ENCODE results near the gene KRT13.

Gene KRT13

DNA sequence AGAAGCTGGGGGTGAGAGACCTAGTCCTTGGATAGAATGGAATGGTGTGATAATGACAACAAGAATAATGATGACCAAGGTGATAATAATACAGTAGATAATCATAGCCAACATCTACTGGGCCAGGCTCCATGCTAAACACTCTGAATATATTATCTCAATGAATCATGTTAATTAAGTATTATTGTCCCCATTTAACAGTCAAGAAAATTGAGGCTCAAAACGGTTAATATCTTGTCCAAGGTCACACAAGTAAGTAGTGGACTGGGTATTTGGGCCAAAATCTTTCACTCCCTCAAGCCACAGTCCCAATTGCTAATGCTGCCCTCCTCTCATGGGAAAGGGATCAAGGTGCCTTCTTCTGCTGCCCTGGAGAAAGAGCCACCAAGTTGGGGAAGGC lies 26.6 kb upstream of the KRT13 start:
- Histone ChIP-seq H3K36me3 (ENCODE audit: insufficient read depth, low read length) (no peaks in the 10 kb centered on the region), H3K9ac (ENCODE audit: low read depth, low read length) (no peak overlapping the region), H3K4me1 (ENCODE audit: insufficient read depth, low read length) (peaks cover 25% of the 10 kb centered on the region; the same call in 1 of the 2 replicates), H3K9me3 (ENCODE audit: control insufficient read depth, insufficient read depth, low read length) (no peaks in the 10 kb centered on the region)

DNA sequence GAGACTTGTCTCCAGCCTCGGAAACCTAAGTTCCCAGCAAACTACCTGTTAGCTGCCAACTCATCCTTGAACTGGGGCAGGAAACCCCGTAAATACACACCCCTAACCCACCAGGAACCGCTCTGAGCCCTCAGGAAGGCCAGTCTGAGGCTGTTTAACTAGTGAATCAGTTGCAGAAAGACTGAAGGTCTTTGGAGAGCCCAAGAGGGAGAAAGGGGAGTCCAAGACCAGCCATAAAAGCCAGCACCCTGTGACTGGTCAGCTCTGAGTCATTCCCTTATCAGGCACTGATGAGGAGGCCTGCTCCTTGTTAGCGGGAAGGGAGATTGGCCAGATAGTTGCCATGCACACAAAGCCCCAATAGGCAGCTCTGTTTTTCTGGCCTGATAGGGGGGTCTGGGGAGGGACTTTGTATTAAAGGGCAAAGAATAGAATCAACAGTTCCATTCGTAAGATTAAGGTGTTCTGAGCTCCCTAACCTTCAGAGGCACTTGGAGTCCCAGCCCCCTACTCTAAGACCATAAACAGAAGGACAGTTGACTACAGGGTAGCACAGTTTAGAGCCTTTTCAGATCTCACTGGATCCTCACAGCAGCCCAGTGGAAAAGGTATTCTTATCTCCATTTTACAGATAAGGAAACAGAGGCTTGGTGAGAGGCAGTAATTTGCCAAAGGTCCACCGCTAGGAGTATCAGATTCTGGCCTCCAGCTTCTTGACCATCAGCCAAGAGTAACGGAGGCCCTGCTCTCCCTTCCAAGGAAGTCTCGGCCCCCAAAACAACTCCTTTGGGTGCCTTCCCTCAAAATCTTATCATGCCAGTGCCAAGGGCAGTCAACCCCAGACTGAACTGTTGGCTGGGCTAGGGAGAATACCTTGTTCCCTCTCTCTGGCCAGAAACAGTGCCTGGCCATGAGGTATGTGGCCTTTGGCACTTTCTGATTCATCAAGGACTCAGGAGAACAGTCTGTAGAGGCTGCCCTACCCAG lies 24.9 kb upstream of the KRT13 start:
- Histone ChIP-seq H3K4me1 (ENCODE audit: insufficient read depth, low read length) (peaks cover 17% of the 10 kb centered on the region; the same call in 1 of the 2 replicates), H3K9me3 (ENCODE audit: control insufficient read depth, insufficient read depth, low read length) (no peaks in the 10 kb centered on the region), H3K36me3 (ENCODE audit: insufficient read depth, low read length) (no peaks in the 10 kb centered on the region; the same call in 1 of the 2 replicates), H3K9ac (ENCODE audit: low read depth, low read length) (no peak overlapping the region)

DNA sequence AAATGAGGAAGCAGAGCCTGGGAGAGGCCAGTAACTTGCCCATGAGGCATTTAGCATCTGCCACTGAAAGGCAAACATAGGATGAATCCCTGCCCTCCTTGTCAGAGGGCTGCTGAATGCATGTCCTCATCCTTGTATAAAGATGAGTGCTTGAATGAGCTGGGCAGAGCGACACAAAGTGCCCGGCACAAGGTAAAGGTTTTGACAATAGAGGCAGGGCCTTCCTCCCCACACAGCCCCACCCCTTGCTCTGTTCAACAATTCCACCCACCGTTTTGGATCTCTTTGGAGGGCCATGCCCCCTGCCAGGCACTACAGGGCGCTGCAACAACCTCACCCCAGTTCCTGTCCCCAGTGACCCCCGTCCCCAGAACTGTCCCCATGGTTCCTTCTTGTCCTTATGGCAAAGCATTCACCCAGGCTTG lies 24.1 kb upstream of the KRT13 start:
- H3K9me3 ChIP-seq (ENCODE audit: control insufficient read depth, insufficient read depth, low read length): no peaks in the 10 kb centered on the region
- peaks cover 17% of the 10 kb centered on the region; the same call in 1 of the 2 replicates for H3K4me1 ChIP-seq (ENCODE audit: insufficient read depth, low read length)
- H3K36me3 ChIP-seq (ENCODE audit: insufficient read depth, low read length): peaks cover 5% of the 10 kb centered on the region
- peak overlapping the region; percentile 13; the same call in 1 of the 2 replicates for H3K9ac ChIP-seq (ENCODE audit: low read depth, low read length)

DNA sequence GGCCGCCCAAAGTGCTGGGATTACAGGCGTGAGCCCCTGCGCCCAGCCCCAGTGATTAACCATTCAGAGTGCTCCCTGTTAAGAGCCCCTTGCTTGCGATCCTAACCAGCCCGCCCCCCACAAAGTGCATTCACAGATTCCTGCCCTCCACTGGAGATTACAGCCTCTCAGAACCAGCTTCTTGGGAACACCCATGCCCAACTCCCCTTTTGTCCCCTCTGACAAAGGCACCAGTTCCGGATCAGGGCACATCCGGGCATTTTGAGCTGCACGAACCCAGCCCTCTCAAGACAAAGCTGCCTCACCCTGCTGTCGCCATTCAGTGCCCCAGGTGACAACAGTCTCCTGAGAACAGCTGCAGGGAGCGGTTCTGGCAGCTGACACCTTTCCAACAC lies 23.5 kb upstream of the KRT13 start:
- Histone ChIP-seq H3K9ac (ENCODE audit: low read depth, low read length) (peak overlapping the region; percentile 13; the same call in 1 of the 2 replicates), H3K9me3 (ENCODE audit: control insufficient read depth, insufficient read depth, low read length) (no peaks in the 10 kb centered on the region), H3K36me3 (ENCODE audit: insufficient read depth, low read length) (peaks cover 6% of the 10 kb centered on the region), H3K4me1 (ENCODE audit: insufficient read depth, low read length) (peaks cover 17% of the 10 kb centered on the region; the same call in 1 of the 2 replicates)

DNA sequence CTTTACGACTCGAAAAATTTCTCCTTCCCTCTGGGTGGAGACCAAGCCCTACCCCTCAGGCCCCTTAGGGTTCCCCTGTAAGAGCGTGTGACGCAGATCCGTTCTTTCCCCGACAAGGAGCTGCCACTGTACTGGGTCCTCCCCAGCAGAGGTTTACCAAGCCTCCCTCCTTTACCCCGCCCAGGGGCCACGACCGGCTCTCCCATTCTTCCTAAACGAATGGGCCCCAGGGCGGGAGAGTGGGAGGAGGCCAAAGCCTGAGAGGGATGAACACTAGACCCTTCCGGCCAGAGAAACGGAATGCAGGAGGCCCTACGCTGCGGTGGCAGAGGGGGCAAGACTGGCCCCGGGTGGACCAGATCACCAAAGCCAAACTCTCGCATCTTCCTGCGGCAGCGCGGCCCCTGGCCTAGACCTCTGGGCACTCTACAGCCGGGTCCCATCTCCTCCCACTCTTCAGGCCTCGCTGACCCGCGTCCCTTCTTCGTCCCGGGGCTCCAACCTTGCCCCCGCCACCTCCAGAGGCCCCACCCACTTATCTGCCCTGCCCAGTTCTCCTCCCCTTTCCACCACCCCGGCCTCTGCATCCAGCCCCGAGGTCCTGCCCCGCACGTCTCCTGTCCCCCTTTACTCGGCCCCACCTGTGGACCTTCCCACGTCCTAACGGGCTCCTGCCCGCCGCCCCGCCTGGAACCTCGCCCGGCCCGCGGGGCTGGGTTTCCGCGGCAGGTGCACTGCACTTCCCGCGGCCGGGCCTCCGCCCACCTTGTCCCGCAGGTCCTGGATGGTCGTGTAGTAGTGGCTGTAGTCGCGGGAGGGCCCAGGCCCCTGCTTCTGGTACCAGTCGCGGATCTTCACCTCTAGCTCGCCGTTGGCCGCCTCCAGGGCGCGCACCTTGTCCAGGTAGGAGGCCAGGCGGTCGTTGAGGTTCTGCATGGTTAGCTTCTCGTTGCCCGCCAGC lies 21.9 kb upstream of the KRT13 start:
- Histone ChIP-seq H3K9ac (ENCODE audit: low read depth, low read length) (peak overlapping the region; percentile 92), H3K4me1 (ENCODE audit: insufficient read depth, low read length) (peaks cover 21% of the 10 kb centered on the region; the same call in 1 of the 2 replicates), H3K9me3 (ENCODE audit: control insufficient read depth, insufficient read depth, low read length) (no peaks in the 10 kb centered on the region)

DNA sequence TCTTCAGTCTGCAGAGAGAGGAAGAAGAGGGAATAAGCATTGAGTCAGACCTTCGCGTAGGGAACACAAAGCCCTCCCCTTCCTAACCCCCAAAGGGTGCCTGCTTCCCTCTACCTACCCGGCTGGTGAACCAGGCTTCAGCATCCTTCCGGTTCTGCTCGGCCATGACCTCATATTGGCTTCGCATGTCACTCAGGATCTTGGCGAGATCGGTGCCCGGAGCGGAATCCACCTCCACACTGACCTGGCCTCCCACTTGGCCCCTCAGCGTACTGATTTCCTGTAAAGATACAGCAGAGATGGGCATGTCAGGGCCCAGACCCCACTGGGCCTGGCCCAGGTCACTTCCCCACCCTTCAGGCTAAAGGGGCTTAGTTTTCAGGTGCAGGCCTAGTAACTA lies 18.8 kb upstream of the KRT13 start:
- Histone ChIP-seq H3K4me1 (ENCODE audit: insufficient read depth, low read length) (peaks cover 22% of the 10 kb centered on the region; the same call in 1 of the 2 replicates), H3K9me3 (ENCODE audit: control insufficient read depth, insufficient read depth, low read length) (no peaks in the 10 kb centered on the region), H3K9ac (ENCODE audit: low read depth, low read length) (no peak overlapping the region), H3K36me3 (ENCODE audit: insufficient read depth, low read length) (peaks cover 12% of the 10 kb centered on the region)

More for the DNA sequence above, 21.9 kb upstream of the KRT13 start:
- H3K36me3 ChIP-seq (ENCODE audit: insufficient read depth, low read length): peaks cover 12% of the 10 kb centered on the region

DNA sequence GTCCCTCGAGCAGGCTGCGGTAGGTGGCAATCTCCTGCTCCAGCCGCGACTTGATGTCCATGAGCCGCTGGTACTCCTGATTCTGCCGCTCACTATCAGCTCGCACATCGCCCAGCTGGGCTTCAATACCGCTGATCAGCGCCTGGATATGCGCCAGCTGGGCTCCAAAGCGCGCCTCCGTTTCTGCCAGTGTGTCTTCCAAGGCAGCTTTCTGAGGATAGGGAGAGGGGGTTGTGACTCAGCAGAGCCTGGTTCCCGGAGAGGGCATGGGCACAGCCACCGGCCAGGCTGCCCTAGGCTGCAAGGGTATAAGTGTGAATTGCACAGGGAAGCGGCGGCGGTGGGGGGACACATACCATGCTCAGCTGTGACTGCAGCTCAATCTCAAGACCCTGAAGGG lies 18.4 kb upstream of the KRT13 start:
- H3K4me1 ChIP-seq (ENCODE audit: insufficient read depth, low read length): peaks cover 19% of the 10 kb centered on the region; the same call in 1 of the 2 replicates
- H3K9ac ChIP-seq (ENCODE audit: low read depth, low read length): no peak overlapping the region
- no peaks in the 10 kb centered on the region for H3K9me3 ChIP-seq (ENCODE audit: control insufficient read depth, insufficient read depth, low read length)
- H3K36me3 ChIP-seq (ENCODE audit: insufficient read depth, low read length): peaks cover 12% of the 10 kb centered on the region

DNA sequence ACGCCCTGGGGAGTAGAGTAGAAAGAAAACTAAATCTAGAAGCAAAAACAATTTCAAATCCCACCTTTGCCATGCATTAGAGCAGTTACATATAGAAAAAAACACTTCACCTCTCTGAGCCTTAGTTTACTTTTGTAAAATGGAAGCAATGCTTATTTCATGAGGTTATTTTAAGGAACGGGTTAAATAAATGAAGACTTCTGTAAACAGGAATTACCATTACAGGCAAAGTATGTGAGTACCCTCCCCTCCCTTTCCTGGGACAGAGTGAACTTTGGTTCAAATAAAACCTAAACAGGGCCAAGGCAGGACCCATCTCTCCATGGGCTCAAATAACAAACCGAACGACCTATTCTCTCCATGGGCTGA lies 17.8 kb upstream of the KRT13 start:
- no peaks in the 10 kb centered on the region for H3K9me3 ChIP-seq (ENCODE audit: control insufficient read depth, insufficient read depth, low read length)
- peaks cover 19% of the 10 kb centered on the region; the same call in 1 of the 2 replicates for H3K4me1 ChIP-seq (ENCODE audit: insufficient read depth, low read length)
- no peak overlapping the region for H3K9ac ChIP-seq (ENCODE audit: low read depth, low read length)
- H3K36me3 ChIP-seq (ENCODE audit: insufficient read depth, low read length): peaks cover 12% of the 10 kb centered on the region

DNA sequence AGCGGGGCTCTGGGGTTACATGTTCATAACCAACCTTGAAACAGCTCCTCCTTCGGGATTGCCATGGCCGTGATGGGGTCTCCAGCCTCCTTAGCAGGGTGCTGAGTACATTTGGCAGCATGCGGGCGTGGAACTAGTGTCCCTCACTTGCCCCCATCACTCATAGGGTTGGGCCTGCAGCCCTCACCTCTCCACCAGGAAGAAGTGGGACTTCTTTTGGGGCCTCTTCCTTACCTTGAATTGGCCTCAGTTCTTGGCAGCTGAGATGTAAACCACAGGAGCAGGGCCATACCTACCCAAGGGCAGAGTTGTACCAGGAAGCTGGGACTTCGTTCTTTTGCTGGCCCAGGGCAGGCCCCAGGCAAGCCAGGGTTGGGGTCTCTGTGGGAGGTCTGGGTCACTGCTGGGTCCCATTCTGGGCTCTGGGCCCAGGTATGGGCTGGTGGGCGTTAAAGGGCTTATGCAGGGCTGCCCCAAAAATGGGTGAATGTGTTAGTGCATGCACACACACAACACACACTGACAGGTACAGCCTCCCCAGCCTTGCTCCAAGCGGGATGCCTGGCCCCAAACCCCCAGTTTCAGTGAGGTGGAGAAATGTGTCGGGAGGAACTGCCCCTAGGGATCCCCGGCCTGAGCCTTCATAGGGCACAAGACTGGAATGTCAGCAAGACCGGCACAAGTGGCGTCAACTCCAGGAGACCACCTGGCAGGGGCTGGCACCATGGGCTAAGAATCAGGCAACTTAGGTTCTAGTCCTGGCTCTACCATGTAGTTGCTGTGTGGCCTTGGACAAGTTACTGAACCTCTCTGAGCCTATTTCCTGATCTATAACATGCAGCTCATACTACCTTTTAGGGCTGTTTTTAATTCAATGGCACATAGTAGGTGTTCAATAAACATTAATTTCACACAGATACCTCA lies 17.2 kb upstream of the KRT13 start:
- Histone ChIP-seq H3K4me1 (ENCODE audit: insufficient read depth, low read length) (peaks cover 19% of the 10 kb centered on the region; the same call in 1 of the 2 replicates), H3K9me3 (ENCODE audit: control insufficient read depth, insufficient read depth, low read length) (no peaks in the 10 kb centered on the region), H3K9ac (ENCODE audit: low read depth, low read length) (no peak overlapping the region), H3K36me3 (ENCODE audit: insufficient read depth, low read length) (peaks cover 12% of the 10 kb centered on the region)

DNA sequence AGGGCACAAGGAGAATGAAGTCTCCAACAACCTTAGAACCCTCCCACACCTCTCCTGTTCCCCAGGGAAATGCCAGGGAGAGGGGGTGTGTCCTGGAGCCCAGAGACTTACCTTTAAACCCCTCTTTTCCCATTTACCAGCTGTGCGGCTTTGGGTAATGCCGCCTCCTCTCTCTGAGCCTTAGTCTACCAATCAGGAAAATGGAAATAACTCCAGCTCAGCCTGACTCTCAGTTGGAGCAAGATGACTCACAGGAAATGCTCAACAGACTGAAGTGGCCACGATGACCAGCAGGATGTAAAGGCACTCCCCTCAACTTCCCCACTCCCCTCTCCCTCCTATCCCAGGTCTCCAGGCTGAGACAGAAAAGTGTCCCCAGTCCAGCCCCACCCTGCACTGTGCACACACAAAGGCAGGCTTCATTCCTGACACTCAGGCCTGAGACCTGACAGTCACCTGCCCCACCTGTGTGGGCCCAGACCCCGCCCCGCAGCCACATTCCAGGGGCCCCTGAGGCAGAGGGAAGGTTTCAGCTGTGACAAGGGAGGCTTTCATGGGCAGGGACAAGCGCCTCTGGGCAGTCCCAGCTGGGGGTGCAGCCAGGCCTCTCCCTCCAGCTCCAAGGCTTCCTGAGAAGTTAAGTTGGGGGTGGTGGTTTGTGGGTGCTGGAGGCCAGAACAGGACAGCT lies 16.3 kb upstream of the KRT13 start:
- H3K36me3 ChIP-seq (ENCODE audit: insufficient read depth, low read length): peaks cover 12% of the 10 kb centered on the region
- H3K9ac ChIP-seq (ENCODE audit: low read depth, low read length): no peak overlapping the region
- peaks cover 19% of the 10 kb centered on the region; the same call in 1 of the 2 replicates for H3K4me1 ChIP-seq (ENCODE audit: insufficient read depth, low read length)

DNA sequence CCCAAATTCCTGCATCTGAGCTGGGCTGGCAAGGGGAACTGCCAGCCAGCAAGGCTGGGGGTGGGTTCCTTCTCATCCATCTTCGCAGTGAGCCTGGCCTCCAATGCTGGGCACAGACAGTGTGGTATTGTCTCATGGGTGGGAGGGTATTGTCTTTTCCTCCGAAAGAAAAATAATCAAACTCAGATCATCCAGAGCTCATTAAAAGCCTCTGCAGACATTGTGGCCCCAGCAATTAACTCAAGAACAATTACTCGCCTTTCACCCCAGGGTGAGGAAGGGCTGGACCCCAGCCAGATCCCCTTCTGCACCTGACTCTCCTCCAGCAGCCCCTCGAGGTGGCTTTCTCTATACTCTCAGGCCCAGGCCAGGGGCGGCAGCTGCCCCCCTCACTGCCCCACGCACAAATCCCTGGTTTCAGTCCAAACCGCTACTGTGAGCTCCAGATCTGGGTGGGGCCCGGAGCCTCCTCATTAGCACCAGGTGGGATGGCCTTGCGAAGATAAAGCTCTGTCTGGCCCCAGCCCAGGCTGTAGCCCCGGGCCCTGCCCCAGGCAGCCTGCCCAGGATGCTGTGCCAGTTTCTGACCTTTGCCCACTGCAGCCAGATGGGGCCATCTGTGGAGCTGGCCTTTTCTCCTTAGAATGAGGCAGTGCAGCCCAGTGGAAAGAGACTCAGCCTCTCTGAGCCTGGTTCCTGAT lies 15.6 kb upstream of the KRT13 start:
- H3K36me3 ChIP-seq (ENCODE audit: insufficient read depth, low read length): peaks cover 12% of the 10 kb centered on the region
- H3K9me3 ChIP-seq (ENCODE audit: control insufficient read depth, insufficient read depth, low read length): no peaks in the 10 kb centered on the region
- peaks cover 19% of the 10 kb centered on the region; the same call in 1 of the 2 replicates for H3K4me1 ChIP-seq (ENCODE audit: insufficient read depth, low read length)
- no peak overlapping the region for H3K9ac ChIP-seq (ENCODE audit: low read depth, low read length)

More for the DNA sequence above, 16.3 kb upstream of the KRT13 start:
- H3K9me3 ChIP-seq (ENCODE audit: control insufficient read depth, insufficient read depth, low read length): no peaks in the 10 kb centered on the region

DNA sequence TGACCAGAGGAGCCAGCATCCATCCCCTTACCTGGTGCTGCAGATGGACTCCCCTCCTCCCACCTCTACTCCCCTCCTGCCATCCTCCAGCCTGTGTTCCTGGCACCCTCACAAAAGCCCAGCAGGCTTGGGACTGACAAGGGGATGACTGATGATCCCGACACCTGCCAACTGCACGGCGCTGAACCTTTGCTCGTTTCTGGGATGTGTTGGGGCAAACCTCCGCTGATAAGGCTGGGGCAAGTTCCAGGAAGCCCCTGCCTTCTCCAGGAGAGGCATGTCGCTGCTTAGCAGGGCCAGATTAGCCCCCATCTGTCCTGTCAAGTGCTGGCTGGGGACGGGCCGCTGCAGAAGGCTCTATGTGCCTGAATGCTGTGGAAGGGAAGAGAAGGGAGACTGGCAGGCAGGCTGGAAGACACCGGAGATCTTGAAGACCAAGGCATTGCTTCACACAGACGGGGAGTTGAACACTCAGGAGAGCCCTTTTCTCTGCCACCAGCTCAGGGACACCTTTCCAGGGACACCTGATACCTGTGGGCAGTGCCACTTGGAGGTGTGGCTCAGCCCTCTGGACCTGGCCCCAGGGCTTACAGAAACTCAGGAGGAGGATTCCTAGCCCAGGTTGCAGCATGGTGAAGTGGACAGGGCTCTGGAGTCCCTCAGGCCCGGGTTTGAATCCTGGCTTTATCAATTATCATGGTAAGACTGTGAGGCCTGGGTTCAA lies 14.3 kb upstream of the KRT13 start:
- Histone ChIP-seq H3K4me1 (ENCODE audit: insufficient read depth, low read length) (peaks cover 19% of the 10 kb centered on the region; the same call in 1 of the 2 replicates), H3K9me3 (ENCODE audit: control insufficient read depth, insufficient read depth, low read length) (no peaks in the 10 kb centered on the region), H3K9ac (ENCODE audit: low read depth, low read length) (no peak overlapping the region), H3K36me3 (ENCODE audit: insufficient read depth, low read length) (peaks cover 8% of the 10 kb centered on the region)

All from ES-I3 (cell line).